HG02571 (cell line): ENCODE measurements around the gene CLDN20.
"Not testable (repeated sequence)": the region's sequence is repeated elsewhere in the genome, so short reads cannot be mapped to it uniquely, and the experiment has no call there.

ENCODE experiments used
- ATAC-seq: cut with Tn5 transposase; IDR thresholded peaks from one replicate; pipeline ENCODE4 v1.9.1; 2021; ENCODE audit warnings: mild to moderate bottlenecking, moderate library complexity; ENCODE audit not compliant: unreplicated experiment

Gene CLDN20

GRCh38 chr6:155268088-155268867, 4.5 kb downstream of the CLDN20 start:
- not testable (repeated sequence) for ATAC-seq

- no peak for ATAC-seq
Measured at GRCh38 chr6:155269765-155270164, 6.0 kb downstream of the CLDN20 start.

GRCh38 chr6:155270561-155271091, 6.8 kb downstream of the CLDN20 start:
- ATAC-seq, result no peak

DNA sequence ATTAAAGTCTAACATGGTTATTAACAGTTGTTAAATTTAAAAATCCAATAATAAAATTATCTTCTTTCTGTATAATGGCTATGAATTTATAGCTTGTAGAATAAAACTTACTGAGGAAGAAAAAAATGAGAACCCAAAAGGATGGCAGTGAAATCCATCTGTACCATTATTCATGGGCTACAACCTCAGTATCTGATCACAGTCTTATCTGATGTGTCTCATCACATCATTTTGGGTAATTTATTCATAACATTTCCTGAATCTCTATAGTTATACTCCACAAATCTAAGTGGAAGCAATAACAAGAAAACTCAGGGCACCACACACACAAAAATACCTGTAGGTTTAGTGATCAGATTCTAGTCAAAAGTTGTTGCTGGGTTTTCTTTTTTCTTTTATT, 7.3 kb downstream of the CLDN20 start:
- no peak for ATAC-seq

GRCh38 chr6:155272353-155273232, 8.8 kb downstream of the CLDN20 start:
- ATAC-seq, result no peak

GRCh38 chr6:155273431-155273830, 9.6 kb downstream of the CLDN20 start:
- ATAC-seq, result no peak

- no peak for ATAC-seq
Measured at GRCh38 chr6:155274106-155274505, 10.3 kb downstream of the CLDN20 start.

DNA sequence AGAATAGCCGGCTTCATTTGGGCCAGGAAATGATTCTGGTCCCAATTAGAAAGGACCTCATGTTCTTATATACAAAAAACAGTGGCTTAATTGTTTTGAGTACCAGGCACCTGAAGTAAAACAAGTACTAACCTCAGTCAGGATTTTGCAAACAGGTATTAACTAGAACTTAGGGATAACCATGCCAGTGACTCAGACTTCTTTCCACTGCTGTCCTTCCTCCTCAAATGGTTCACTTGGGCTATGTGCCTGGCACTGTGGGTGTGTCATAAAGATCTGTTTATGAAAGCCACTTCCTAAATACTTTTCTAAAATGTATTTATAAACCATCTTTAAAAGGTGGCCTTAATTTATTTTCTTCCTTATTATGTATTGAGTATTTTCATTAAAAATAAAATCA, 10.7 kb downstream of the CLDN20 start:
- no peak for ATAC-seq

DNA sequence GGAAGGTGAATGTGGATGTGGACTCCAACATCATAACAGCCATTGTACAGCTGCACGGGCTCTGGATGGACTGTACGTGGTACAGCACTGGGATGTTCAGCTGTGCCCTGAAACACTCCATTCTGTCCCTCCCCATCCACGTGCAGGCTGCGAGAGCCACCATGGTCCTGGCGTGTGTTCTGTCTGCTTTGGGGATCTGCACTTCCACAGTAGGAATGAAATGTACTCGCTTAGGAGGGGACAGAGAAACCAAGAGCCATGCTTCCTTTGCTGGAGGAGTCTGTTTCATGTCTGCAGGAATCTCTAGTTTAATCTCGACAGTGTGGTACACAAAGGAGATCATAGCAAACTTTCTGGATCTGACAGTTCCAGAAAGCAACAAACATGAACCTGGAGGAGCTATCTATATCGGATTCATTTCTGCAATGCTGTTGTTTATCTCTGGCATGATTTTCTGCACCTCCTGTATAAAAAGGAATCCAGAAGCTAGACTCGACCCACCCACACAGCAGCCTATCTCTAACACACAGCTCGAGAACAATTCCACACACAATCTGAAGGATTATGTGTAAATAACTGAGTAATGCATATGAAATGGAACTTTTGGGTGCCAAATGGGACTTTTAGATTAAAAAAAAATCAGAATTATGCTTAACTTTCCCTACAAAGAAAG, 12.1 kb downstream of the CLDN20 start:
- no peak for ATAC-seq

DNA sequence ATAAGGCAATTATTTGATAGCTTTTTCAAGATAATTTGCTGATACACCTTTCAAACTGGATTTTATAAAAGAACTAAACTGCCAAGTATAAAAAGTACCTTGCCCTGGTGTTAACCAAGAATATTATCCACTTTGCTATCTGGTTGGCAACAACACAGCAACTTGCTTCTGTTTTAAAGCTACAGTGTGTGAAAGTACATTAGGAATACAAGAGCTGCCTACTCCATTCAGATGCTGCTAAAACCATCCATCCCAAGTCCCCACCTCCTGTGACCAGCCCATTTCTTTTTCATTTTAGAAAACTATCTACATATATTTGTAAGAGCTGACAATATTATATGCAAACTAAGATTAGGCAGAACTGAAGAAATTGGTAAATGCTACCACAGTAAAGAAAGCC, 12.8 kb downstream of the CLDN20 start:
- ATAC-seq, result no peak

GRCh38 chr6:155278319-155279049, 14.7 kb downstream of the CLDN20 start:
- ATAC-seq, result no peak

- no peak for ATAC-seq
Measured at GRCh38 chr6:155284775-155285174, 21.0 kb downstream of the CLDN20 start.

- no peak for ATAC-seq
Measured at GRCh38 chr6:155287762-155288161, 23.9 kb downstream of the CLDN20 start.

- ATAC-seq, result no peak
Measured at GRCh38 chr6:155290491-155290890, 26.7 kb downstream of the CLDN20 start.

- no peak for ATAC-seq
Measured at GRCh38 chr6:155291291-155291690, 27.5 kb downstream of the CLDN20 start.

- ATAC-seq, result no peak
Measured at GRCh38 chr6:155292711-155293110, 28.9 kb downstream of the CLDN20 start.

DNA sequence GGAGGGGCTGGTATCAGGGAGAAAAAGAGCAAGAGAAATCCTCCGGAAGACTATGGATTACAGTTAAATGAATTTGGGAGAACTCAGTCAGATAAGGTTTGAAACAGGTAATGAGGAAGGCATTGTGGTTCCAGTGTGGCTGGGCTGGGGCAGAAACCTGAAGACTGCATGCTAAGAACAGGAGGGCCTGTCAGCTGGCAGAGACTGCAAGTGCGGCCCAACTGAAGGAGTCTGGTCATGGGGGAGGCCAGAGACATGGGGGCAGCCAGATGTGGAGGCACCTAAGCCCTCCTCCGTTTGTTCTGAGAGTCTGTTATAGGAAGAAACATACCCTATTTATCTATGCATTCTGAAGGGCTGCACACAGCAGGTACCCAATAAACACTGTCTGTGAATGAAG, 33.9 kb downstream of the CLDN20 start:
- no peak for ATAC-seq

GRCh38 chr6:155301867-155302266, 38.1 kb downstream of the CLDN20 start:
- no peak for ATAC-seq

- no peak for ATAC-seq
Measured at GRCh38 chr6:155303361-155303870, 39.6 kb downstream of the CLDN20 start.

DNA sequence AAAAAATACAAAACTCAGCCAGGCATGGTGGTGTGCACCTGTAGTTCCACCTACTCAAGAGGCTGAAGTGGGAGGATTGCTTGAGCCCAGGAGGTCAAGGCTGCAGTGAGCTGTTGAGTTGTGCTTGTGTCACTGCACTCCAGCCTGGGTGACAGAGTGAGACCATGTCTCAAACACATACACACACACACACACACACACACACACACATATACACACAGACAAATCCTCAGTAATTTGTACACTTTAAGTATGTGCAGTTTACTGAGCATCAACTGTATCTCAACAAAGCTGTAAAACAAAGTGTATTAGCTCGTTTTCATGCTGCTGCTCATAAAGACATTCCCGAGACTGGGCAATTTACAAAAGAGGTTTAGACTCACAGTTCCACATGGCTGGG, 43.1 kb downstream of the CLDN20 start:
- ATAC-seq, result no peak
